H9 (cell line): ENCODE results near the gene DNAH8. TPM values are rescaled to one million over a fixed set of nuclear protein-coding genes. Genes with fewer than 3 reads are reported as not detected.

ENCODE experiments used
- DNase-seq: peaks from one replicate; pipeline ENCODE4 v3.0.0-alpha.2; 2017
- H2AFZ ChIP-seq: one replicate; pipeline ENCODE4 v1.6.1; 2013; ENCODE audit warnings: mild to moderate bottlenecking, low read length, control low read depth, moderate library complexity
- H2AK5ac ChIP-seq: 2 replicates; pipeline ENCODE4 v1.6.1; 2013; ENCODE audit warnings: low read length, control low read depth, mixed read lengths; ENCODE audit not compliant: insufficient read length
- H2BK120ac ChIP-seq: one replicate; pipeline ENCODE4 v1.6.1; 2013; ENCODE audit warnings: low read depth, mild to moderate bottlenecking, low read length, control low read depth, inconsistent platforms; ENCODE audit not compliant: poor library complexity, severe bottlenecking
- H2BK12ac ChIP-seq: 2 replicates; pipeline ENCODE4 v1.6.1; 2013; ENCODE audit warnings: low read length, control low read depth, mixed read lengths, low read depth; ENCODE audit not compliant: insufficient read length
- H2BK15ac ChIP-seq: 2 replicates; pipeline ENCODE4 v1.6.1; 2013; ENCODE audit warnings: low read depth, low read length, control low read depth
- H2BK20ac ChIP-seq: one replicate; pipeline ENCODE4 v1.6.1; 2013; ENCODE audit warnings: low read depth, mild to moderate bottlenecking, low read length, control low read depth, inconsistent platforms; ENCODE audit not compliant: poor library complexity, severe bottlenecking
- H2BK5ac ChIP-seq: 2 replicates; pipeline ENCODE4 v1.6.1; 2013; ENCODE audit warnings: low read length, control low read depth, mixed read lengths; ENCODE audit not compliant: insufficient read length
- H3K14ac ChIP-seq: 2 replicates; pipeline ENCODE4 v1.6.1; 2013; ENCODE audit warnings: low read length, control low read depth; ENCODE audit not compliant: insufficient read depth
- H3K18ac ChIP-seq: 2 replicates; pipeline ENCODE4 v1.6.1; 2013; ENCODE audit warnings: low read depth, mild to moderate bottlenecking, mixed read lengths, low read length, control low read depth; ENCODE audit not compliant: insufficient read length
- H3K23ac ChIP-seq: 2 replicates; pipeline ENCODE4 v1.6.1; 2013; ENCODE audit warnings: low read length, control low read depth, mixed read lengths, low read depth; ENCODE audit not compliant: insufficient read length
- H3K23me2 ChIP-seq: 2 replicates; pipeline ENCODE4 v1.6.1; 2013; ENCODE audit warnings: low read depth, mild to moderate bottlenecking, mixed read lengths, low read length, control low read depth; ENCODE audit not compliant: insufficient read length, poor library complexity, severe bottlenecking
- H3K27ac ChIP-seq: 2 replicates; pipeline ENCODE4 v1.5.1; 2013; ENCODE audit warnings: low read length, control low read depth, mixed read lengths, low read depth; ENCODE audit not compliant: insufficient read length
- H3K27me3 ChIP-seq: 2 replicates; pipeline ENCODE4 v1.6.1; 2013; ENCODE audit warnings: low read length, control low read depth, inconsistent platforms; ENCODE audit not compliant: insufficient read depth
- H3K4ac ChIP-seq: 2 replicates; pipeline ENCODE4 v1.6.1; 2013; ENCODE audit warnings: low read depth, mild to moderate bottlenecking, control low read depth, inconsistent platforms, low read length, moderate library complexity
- H3K4me1 ChIP-seq: 2 replicates; pipeline ENCODE4 v1.6.1; 2013; ENCODE audit warnings: low read length, control low read depth, inconsistent platforms; ENCODE audit not compliant: insufficient read depth
- H3K4me2 ChIP-seq: 2 replicates; pipeline ENCODE4 v1.6.1; 2013; ENCODE audit warnings: low read length, control low read depth, mixed read lengths; ENCODE audit not compliant: insufficient read length, insufficient read depth
- H3K56ac ChIP-seq: 2 replicates; pipeline ENCODE4 v1.6.1; 2013; ENCODE audit warnings: low read depth, mild to moderate bottlenecking, mixed read lengths, low read length, control low read depth; ENCODE audit not compliant: insufficient read length
- H3K79me1 ChIP-seq: 2 replicates; pipeline ENCODE4 v1.6.1; 2013; ENCODE audit warnings: low read depth, mild to moderate bottlenecking, moderate library complexity, low read length, control low read depth, inconsistent platforms; ENCODE audit not compliant: insufficient read depth, poor library complexity, severe bottlenecking
- H3K79me2 ChIP-seq: 2 replicates; pipeline ENCODE4 v1.6.1; 2013; ENCODE audit warnings: low read length, control low read depth, inconsistent platforms; ENCODE audit not compliant: insufficient read depth
- H3K9ac ChIP-seq: 2 replicates; pipeline ENCODE4 v1.6.1; 2013; ENCODE audit warnings: low read length, control low read depth, mixed read lengths; ENCODE audit not compliant: insufficient read length; ENCODE audit errors: extremely low read depth
- H3K9me3 ChIP-seq: one replicate; pipeline ENCODE4 v1.6.1; 2013; ENCODE audit warnings: low read depth, low read length, inconsistent platforms; ENCODE audit not compliant: control insufficient read depth
- H3T11ph ChIP-seq: one replicate; pipeline ENCODE4 v1.6.1; 2013; ENCODE audit warnings: mild to moderate bottlenecking, low read length, control low read depth, inconsistent platforms
- H4K20me1 ChIP-seq: one replicate; pipeline ENCODE4 v1.6.1; 2013; ENCODE audit not compliant: control insufficient read depth, insufficient read length, insufficient read depth
- H4K5ac ChIP-seq: 2 replicates; pipeline ENCODE4 v1.6.1; 2013; ENCODE audit warnings: low read depth, mild to moderate bottlenecking, mixed read lengths, low read length, control low read depth; ENCODE audit not compliant: insufficient read length
- H4K8ac ChIP-seq: replicated peaks from 2 replicates; pipeline ENCODE4 v1.6.1; 2013; ENCODE audit warnings: low read length, control low read depth, mixed read lengths, low read depth; ENCODE audit not compliant: insufficient read length
- H4K91ac ChIP-seq: 2 replicates; pipeline ENCODE4 v1.6.1; 2013; ENCODE audit warnings: low read depth, mild to moderate bottlenecking, moderate library complexity, mixed read lengths, low read length, control low read depth; ENCODE audit not compliant: insufficient read length
- H3K27ac Mint-ChIP-seq, 3 experiments: 2 replicates in 2 of 3; 3 replicates in 1 of 3; pipeline ENCODE4 v1.8.0; 2020 to 2021; ENCODE audit warnings: mixed read lengths in 3 of 3, mild to moderate bottlenecking in 1 of 3, moderate library complexity in 1 of 3
- H3K27me3 Mint-ChIP-seq: 2 replicates; pipeline ENCODE4 v1.8.0; 2021; ENCODE audit warnings: low read depth, mild to moderate bottlenecking, moderate library complexity, mixed read lengths
- H3K36me3 Mint-ChIP-seq, 3 experiments: 2 replicates in 2 of 3; 3 replicates in 1 of 3; pipeline ENCODE4 v1.8.0; 2020 to 2021; ENCODE audit warnings: low read depth in 3 of 3, mixed read lengths in 3 of 3; ENCODE audit not compliant: insufficient read depth in 1 of 3
- H3K4me1 Mint-ChIP-seq, 2 experiments: 2 replicates each; pipeline ENCODE4 v1.8.0; 2020; ENCODE audit warnings: mixed read lengths in 2 of 2
- H3K4me3 Mint-ChIP-seq, 2 experiments: 2 replicates in 1 of 2; 3 replicates in 1 of 2; pipeline ENCODE4 v1.8.0; 2020 to 2021; ENCODE audit warnings: mild to moderate bottlenecking in 2 of 2, mixed read lengths in 2 of 2, moderate library complexity in 1 of 2
- H3K9me3 Mint-ChIP-seq, 2 experiments: 2 replicates in 1 of 2; 3 replicates in 1 of 2; pipeline ENCODE4 v1.8.0; 2020; ENCODE audit warnings: mild to moderate bottlenecking in 2 of 2, mixed read lengths in 2 of 2, moderate library complexity in 1 of 2
- WGBS: extraction: QIAGEN DNeasy Blood & Tissue Kit; methylation state at CpG from one replicate; pipeline ENCODE4 v1.1.7; 2013; ENCODE audit warnings: missing lambda C conversion rate, low lambda C conversion rate, mixed read lengths; ENCODE audit not compliant: insufficient read length; ENCODE audit errors: extremely low coverage; 5-methylcytosine and 5-hydroxymethylcytosine counted together
- total RNA-seq: library from RNA; stranded (reverse); gene quantifications from 2 replicates; pipeline ENCODE4 v1.2.1, GENCODE V29; 2021
- TF ChIP-seq, protein P1 (sequence below): fragments of 200-600 bp; sonication (generic); conservative IDR thresholded peaks from 3 replicates; pipeline ENCODE4 v1.8.0; 2021; ENCODE audit warnings: antibody characterized with exemption, mild to moderate bottlenecking

Gene DNAH8
- total RNA-seq, 1 experiment from 2014 or later = not detected

DNA sequence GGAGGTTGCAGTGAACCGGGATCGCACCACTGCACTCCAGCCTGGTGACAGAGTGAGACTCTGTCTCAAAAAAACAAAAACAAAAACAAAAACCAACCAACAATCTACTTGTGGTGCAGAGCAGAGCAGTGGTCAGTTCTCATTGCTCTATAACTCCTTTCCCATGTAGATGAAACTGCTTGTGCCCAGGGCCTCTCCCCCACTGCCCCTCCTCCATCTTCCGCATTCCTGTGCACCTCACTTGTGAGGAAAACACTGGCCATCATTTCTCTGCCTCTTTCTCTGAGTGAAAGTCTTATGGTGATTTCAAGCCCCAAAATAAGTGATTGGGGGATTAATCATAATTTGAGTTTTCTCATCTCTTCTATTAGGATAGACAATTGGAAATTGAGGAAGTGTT lies 269.6 kb downstream of the DNAH8 start:
- Histone ChIP-seq H4K5ac (no peak overlapping the region), H3K18ac (no peak overlapping the region), H3K23me2 (no peaks in the 10 kb centered on the region), H4K91ac (no peak overlapping the region), H3K9me3 (no peaks in the 10 kb centered on the region), H3K23ac (no peak overlapping the region), H3K27ac (no peak overlapping the region), H3K27me3 (no peaks in the 10 kb centered on the region), H3K4me1 (peaks cover 2% of the 10 kb centered on the region; the same call in 1 of the 2 replicates), H4K8ac (no peak overlapping the region), H4K20me1 (no peaks in the 10 kb centered on the region), H3K79me2 (0 out of 2 replicates have a peak, but pooled peaks cover 1% of the 10 kb centered on the region), H2BK15ac (no peak overlapping the region), H3K4me2 (no peak overlapping the region), H2BK12ac (no peak overlapping the region), H2BK120ac (no peak overlapping the region), H3K56ac (no peak overlapping the region), H2AK5ac (no peak overlapping the region), H3K79me1 (no peaks in the 10 kb centered on the region), H3K9ac (no peak overlapping the region), H2BK20ac (no peak overlapping the region), H3K4ac (no peak overlapping the region), H2AFZ (no peak overlapping the region), H3K14ac (no peak overlapping the region), H2BK5ac (no peak overlapping the region), H3T11ph (no peak overlapping the region)
- no CpG with 5 or more reads among the region's 3 CpGs for WGBS
- H3K36me3 Mint-ChIP-seq = no peaks in the 10 kb centered on the region
- no peak overlapping the region for H3K27ac Mint-ChIP-seq
- DNase-seq = no peak
- no peaks in the 10 kb centered on the region for H3K9me3 Mint-ChIP-seq
- H3K4me1 Mint-ChIP-seq = peaks cover 12 to 13% of the 10 kb centered on the region in 2 experiments
- TF ChIP-seq, protein P1, sequence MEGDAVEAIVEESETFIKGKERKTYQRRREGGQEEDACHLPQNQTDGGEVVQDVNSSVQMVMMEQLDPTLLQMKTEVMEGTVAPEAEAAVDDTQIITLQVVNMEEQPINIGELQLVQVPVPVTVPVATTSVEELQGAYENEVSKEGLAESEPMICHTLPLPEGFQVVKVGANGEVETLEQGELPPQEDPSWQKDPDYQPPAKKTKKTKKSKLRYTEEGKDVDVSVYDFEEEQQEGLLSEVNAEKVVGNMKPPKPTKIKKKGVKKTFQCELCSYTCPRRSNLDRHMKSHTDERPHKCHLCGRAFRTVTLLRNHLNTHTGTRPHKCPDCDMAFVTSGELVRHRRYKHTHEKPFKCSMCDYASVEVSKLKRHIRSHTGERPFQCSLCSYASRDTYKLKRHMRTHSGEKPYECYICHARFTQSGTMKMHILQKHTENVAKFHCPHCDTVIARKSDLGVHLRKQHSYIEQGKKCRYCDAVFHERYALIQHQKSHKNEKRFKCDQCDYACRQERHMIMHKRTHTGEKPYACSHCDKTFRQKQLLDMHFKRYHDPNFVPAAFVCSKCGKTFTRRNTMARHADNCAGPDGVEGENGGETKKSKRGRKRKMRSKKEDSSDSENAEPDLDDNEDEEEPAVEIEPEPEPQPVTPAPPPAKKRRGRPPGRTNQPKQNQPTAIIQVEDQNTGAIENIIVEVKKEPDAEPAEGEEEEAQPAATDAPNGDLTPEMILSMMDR = no peak
- H3K27me3 Mint-ChIP-seq = no peaks in the 10 kb centered on the region
- H3K4me3 Mint-ChIP-seq = no peak overlapping the region
